Mucosa of descending colon (tissue), 3 donors: ENCODE results near the gene PHOX2A. TPM values are rescaled to one million over a fixed set of nuclear protein-coding genes. Genes with fewer than 3 reads are reported as not detected.
"Not testable (repeated sequence)": the region's sequence is repeated elsewhere in the genome, so short reads cannot be mapped to it uniquely, and the experiment has no call there.

Source experiments
- ATAC-seq: fragments of 200-7000 bp; cut with Tn5 transposase; one replicate; pipeline ENCODE4 v1.9.1; 2020; ENCODE audit warnings: mild to moderate bottlenecking, moderate library complexity
- DNase-seq, 3 donors: peaks; one replicate each; pipeline ENCODE4 v3.0.0-alpha.2; 2020
- H3K36me3 ChIP-seq: fragments of 200-600 bp; one replicate; pipeline ENCODE4 v1.8.0; 2021; ENCODE audit warnings: low read depth, mild to moderate bottlenecking
- H3K4me1 ChIP-seq: fragments of 200-600 bp; one replicate; pipeline ENCODE4 v1.8.0; 2021; ENCODE audit warnings: low read depth, mild to moderate bottlenecking
- H3K4me3 ChIP-seq: fragments of 200-600 bp; one replicate; pipeline ENCODE4 v1.8.0; 2021; ENCODE audit warnings: mild to moderate bottlenecking
- H3K9me3 ChIP-seq: fragments of 200-600 bp; one replicate; pipeline ENCODE4 v1.8.0; 2021; ENCODE audit warnings: mild to moderate bottlenecking
- intact Hi-C, 2 donors: fragments of 100-400 bp; cut with DNase I in 1 of 2; cut with micrococcal nuclease in 1 of 2; formaldehyde crosslinking; loops; one replicate each; pipeline versions ENCODE4 v1.11.0 to v1.11.1; 2022; cut with DNase I, micrococcal nuclease
- total RNA-seq, 3 donors: library from RNA; stranded (reverse); fragmentation: NEBNext Ultra II Directional in 2 of 3; extraction: Animal tissue kit (Norgen Biotek cat#: 25700) in 2 of 3; gene quantifications; one replicate each; pipeline versions ENCODE4 v1.2.1 to v1.2.4, GENCODE V29; 2021 to 2023
- TF ChIP-seq, protein P1 (sequence below): fragments of 200-600 bp; IDR thresholded peaks from one replicate; pipeline ENCODE4 v1.8.0; 2022; ENCODE audit warnings: antibody characterized with exemption, mild to moderate bottlenecking
- donor health status: DM: no; HTN: no; CAD: no; lungs with moderate emphysema.
- donor health status: DM: no; HTN: no; CAD: no.
- donor health status: DM: no; HTN: yes; CAD: no.

PHOX2A gene
- total RNA-seq, 3 donors from 2014 or later: 0.55 to 2.6 (median 0.60) TPM

DNA sequence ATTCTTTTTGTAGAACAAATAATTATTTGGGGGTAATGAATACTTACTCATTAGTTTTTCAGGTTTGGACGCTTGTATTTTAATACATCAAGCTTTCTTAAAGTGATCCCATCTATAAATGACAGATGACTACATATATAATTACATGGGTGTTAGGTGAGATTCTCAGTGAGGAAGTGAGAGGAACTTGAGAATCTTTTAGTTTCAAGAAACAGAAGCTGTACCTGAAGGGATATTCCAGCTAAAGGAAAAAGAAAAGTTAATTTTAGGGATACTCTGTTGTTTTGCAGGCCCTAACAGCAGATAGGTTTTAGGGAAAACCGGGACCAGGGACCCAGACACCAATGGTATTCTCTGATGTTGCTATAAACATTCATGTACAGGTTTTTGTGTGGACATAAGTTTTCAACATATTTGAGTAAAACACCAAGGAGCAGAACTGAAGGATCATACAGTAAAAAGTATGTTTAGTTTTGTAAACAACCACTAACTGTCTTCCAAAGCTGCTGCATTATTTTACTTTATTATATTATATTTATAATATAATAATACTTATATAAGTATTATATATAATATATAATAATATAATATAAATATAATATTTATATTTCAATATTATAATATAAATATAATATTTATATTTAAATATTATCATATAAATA lies 24.1 kb upstream of the PHOX2A start:
- Histone ChIP-seq H3K9me3 (no peaks in the 10 kb centered on the region), H3K4me1 (no peaks in the 10 kb centered on the region), H3K36me3 (no peaks in the 10 kb centered on the region), H3K4me3 (no peak overlapping the region)
- TF ChIP-seq, protein P1, sequence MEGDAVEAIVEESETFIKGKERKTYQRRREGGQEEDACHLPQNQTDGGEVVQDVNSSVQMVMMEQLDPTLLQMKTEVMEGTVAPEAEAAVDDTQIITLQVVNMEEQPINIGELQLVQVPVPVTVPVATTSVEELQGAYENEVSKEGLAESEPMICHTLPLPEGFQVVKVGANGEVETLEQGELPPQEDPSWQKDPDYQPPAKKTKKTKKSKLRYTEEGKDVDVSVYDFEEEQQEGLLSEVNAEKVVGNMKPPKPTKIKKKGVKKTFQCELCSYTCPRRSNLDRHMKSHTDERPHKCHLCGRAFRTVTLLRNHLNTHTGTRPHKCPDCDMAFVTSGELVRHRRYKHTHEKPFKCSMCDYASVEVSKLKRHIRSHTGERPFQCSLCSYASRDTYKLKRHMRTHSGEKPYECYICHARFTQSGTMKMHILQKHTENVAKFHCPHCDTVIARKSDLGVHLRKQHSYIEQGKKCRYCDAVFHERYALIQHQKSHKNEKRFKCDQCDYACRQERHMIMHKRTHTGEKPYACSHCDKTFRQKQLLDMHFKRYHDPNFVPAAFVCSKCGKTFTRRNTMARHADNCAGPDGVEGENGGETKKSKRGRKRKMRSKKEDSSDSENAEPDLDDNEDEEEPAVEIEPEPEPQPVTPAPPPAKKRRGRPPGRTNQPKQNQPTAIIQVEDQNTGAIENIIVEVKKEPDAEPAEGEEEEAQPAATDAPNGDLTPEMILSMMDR: no peak
- ATAC-seq (no peak), DNase-seq (no peak)
- intact Hi-C loops: no loop called here

DNA sequence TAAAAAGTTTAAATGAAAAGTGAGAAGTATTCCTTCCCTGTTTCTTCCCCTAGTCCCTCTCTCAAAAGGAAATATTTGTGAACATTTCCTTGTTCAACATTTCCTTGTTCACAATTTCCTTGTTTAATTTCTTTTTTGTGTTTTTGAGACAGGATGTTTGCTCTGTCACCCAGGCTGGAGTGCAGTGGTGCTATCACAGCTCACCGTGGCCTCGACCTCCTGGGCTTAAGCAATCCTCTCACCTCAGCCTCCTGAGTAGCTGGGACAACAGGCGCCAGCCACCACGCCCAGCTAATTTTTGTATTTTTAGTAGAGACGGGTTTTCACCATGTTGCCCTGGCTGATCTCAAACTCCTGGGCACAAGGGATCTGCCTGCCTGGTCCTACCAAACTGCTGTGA lies 23.0 kb upstream of the PHOX2A start:
- DNase-seq, H3K36me3 ChIP-seq, H3K4me3 ChIP-seq, H3K4me1 ChIP-seq, intact Hi-C loops, H3K9me3 ChIP-seq: not testable (repeated sequence)
- peak; percentile 64 for ATAC-seq

DNA sequence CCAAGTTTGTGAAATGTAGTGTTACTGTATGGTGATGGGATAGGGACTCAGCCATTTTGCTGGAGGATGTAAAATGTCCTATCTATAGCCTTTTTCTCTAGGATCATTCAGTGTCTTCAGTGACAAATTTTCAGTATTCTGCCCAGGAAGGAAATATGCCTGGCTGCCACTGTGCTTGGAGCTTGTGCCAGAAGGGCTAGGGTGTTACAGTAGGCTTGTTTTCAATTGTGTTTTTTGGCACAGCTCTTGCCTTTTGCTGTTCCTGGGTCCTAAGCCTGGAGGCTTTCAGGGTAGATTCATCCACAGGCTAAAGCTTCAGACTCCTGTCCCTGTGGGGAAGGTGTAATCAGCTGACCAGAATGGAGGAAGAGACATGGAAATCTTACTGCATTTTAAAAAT lies 22.0 kb upstream of the PHOX2A start:
- intact Hi-C loops: no loop called here

DNA sequence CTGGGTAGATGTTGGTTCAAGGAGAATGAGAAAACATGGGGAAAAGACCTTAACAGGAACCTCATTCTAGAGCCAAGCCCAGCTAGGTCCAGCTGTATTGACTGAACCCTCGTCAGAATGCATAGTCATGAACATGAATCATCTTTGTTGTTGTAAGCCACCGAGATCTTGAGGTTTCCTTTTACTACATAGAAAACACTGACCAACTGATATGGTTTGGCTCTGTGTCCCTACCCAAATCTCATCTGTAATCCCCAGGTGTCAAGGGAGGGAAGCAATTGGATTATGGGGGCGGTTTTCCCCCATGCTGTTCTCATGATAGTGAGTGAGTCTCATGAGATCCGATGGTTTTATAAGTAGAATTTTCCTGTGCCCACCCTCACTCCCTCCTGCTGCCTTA lies 19.4 kb upstream of the PHOX2A start:
- Histone ChIP-seq H3K4me1 (no peaks in the 10 kb centered on the region), H3K4me3 (no peak overlapping the region), H3K9me3 (no peaks in the 10 kb centered on the region), H3K36me3 (no peaks in the 10 kb centered on the region)
- DNase-seq: no peak
- TF ChIP-seq, protein P1: no peak
- ATAC-seq: peak; percentile 34
- intact Hi-C loops: no loop called here

More for the DNA sequence above, 22.0 kb upstream of the PHOX2A start:
- H3K36me3 ChIP-seq: no peaks in the 10 kb centered on the region
- H3K9me3 ChIP-seq: no peaks in the 10 kb centered on the region
- H3K4me1 ChIP-seq: no peaks in the 10 kb centered on the region
- TF ChIP-seq, protein P1: no peak
- DNase-seq (no peak), ATAC-seq (no peak)
- no peak overlapping the region for H3K4me3 ChIP-seq

DNA sequence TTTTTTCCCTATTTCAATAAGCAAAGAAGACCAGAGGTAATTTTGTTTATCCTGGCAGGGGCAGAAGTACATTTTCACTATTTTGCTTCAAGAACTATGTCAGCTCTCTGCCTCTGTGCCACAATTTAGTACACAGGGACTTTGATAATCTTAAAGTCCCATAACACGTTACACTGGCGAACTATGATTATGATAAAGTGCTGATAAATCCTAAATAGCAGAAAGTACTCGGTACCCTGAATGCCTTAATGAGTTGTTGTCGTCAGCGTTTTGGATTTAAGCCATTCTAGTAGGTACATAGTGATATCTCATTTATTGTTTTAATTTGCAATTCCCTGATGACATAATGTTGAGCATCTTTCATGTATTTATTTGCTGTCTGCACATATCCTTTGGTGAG lies 16.6 kb upstream of the PHOX2A start:
- ATAC-seq: no peak
- no peaks in the 10 kb centered on the region for H3K9me3 ChIP-seq
- H3K4me3 ChIP-seq: no peak overlapping the region
- no peak for DNase-seq
- TF ChIP-seq, protein P1: no peak
- intact Hi-C loops: no loop called here
- H3K36me3 ChIP-seq: no peaks in the 10 kb centered on the region
- H3K4me1 ChIP-seq: no peaks in the 10 kb centered on the region

DNA sequence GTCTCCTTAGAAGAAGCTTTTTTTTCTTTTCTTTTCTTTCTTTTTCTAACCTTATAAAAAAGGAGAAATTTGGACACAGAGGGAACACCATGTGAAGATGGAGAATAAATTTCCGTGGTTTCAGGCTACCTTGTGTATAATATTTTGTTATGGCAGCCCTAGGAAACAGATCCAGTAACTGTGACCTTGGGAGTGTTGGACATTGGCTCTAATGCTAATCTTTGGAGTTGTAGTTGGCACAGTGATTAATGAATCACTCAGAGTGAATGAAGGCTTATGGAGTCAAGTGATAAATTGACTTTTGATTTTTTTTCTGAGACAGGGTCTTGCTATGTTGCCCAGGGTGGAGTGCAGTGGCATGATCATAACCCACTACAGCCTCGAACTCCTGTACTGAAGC lies 15.5 kb upstream of the PHOX2A start:
- TF ChIP-seq, protein P1: no peak
- intact Hi-C loops: no loop called here
- no peaks in the 10 kb centered on the region for H3K36me3 ChIP-seq
- H3K4me3 ChIP-seq: no peak overlapping the region
- no peaks in the 10 kb centered on the region for H3K4me1 ChIP-seq
- ATAC-seq (no peak), DNase-seq (no peak)
- no peaks in the 10 kb centered on the region for H3K9me3 ChIP-seq
